K562 (cell line): ENCODE results near the gene ZNF839. TPM values are rescaled to one million over a fixed set of nuclear protein-coding genes. Genes with fewer than 3 reads are reported as not detected.

ENCODE experiments used
- BACH1 ChIP-seq: fragments of 200-800 bp; sonication (Bioruptor generic); IDR thresholded peaks from 2 replicates; pipeline ENCODE4 v1.6.1; 2016; ENCODE audit warnings: missing genetic modification characterization, missing compliant biosample characterization
- C11orf30 ChIP-seq: fragments of 450-650 bp; IDR thresholded peaks from 2 replicates; pipeline ENCODE4 v1.6.1; 2016; ENCODE audit warnings: low read depth, mild to moderate bottlenecking
- CBX1 ChIP-seq: sonication (generic); IDR thresholded peaks from 2 replicates; pipeline ENCODE4 v1.6.1; 2016; ENCODE audit warnings: antibody characterized with exemption, low read depth, mild to moderate bottlenecking
- CREM ChIP-seq: IDR thresholded peaks from 2 replicates; pipeline ENCODE4 v1.6.1; 2014; ENCODE audit warnings: antibody characterized with exemption, low read depth
- KAT7 ChIP-seq: sonication (generic); formaldehyde crosslinking; IDR thresholded peaks from 2 replicates; pipeline ENCODE4 v1.8.0; 2022; ENCODE audit warnings: missing genetic modification reagents, mild to moderate bottlenecking, borderline replicate concordance
- NCOA6 ChIP-seq: fragments of 450-650 bp; IDR thresholded peaks from 2 replicates; pipeline ENCODE4 v1.6.1; 2017; ENCODE audit warnings: mild to moderate bottlenecking
- NFIC ChIP-seq: fragments of 450-650 bp; IDR thresholded peaks from 2 replicates; pipeline ENCODE4 v1.6.1; 2017; ENCODE audit warnings: mild to moderate bottlenecking, inconsistent platforms
- POLR2G ChIP-seq: fragments of 200-400 bp; formaldehyde crosslinking; IDR thresholded peaks from 2 replicates; pipeline ENCODE4 v1.6.1; 2017; ENCODE audit warnings: low read depth, mild to moderate bottlenecking, antibody characterized with exemption, low read length, moderate library complexity
- POLR2H ChIP-seq: IDR thresholded peaks from 2 replicates; pipeline ENCODE4 v1.6.1; 2016; ENCODE audit warnings: missing genetic modification characterization, low read depth, mild to moderate bottlenecking, control low read depth, missing compliant biosample characterization, moderate library complexity
- RCOR1 ChIP-seq, 2 experiments: IDR thresholded peaks; 2 replicates each; pipeline ENCODE4 v1.6.1; 2012; ENCODE audit warnings: low read depth in 2 of 2, low read length in 2 of 2, borderline replicate concordance in 1 of 2, improper control_type of control experiment in 1 of 2
- RFX1 ChIP-seq: fragments of 450-650 bp; IDR thresholded peaks from 2 replicates; pipeline ENCODE4 v1.6.1; 2016; ENCODE audit warnings: mild to moderate bottlenecking, moderate library complexity
- TBL1XR1 ChIP-seq, 2 experiments: IDR thresholded peaks; 2 replicates each; pipeline ENCODE4 v1.6.1; 2012; ENCODE audit warnings: improper control_type of control experiment in 2 of 2, low read length in 2 of 2, mild to moderate bottlenecking in 1 of 2
- TGIF2 ChIP-seq: sonication (generic); formaldehyde crosslinking; IDR thresholded peaks from 2 replicates; pipeline ENCODE4 v1.8.1; 2022; ENCODE audit warnings: mild to moderate bottlenecking, missing genetic modification reagents, moderate library complexity
- ZNF217 ChIP-seq: sonication (generic); formaldehyde crosslinking; IDR thresholded peaks from 2 replicates; pipeline ENCODE4 v1.8.0; 2022; ENCODE audit warnings: mild to moderate bottlenecking, missing genetic modification reagents
- polyA plus RNA-seq, 8 experiments: library from polyadenylated mRNA; depleted of rRNA in 4 of 8; stranded (reverse) in 5 of 8; unstranded in 3 of 8; fragments of >200 nt; fragmentation: Nextera tagmentation in 2 of 8; fragmentation: Illumina TruSeq in 1 of 8; extraction: Ambion mirVana in 2 of 8; extraction: Trizol in 1 of 8; gene quantifications; 2 replicates each; pipeline versions ENCODE4 v1.2.1 to v1.2.3, GENCODE V29; 2011 to 2014; ENCODE audit warnings: inconsistent platforms in 1 of 8, missing spikeins in 1 of 8
- total RNA-seq, 7 experiments: library from RNA; depleted of rRNA in 6 of 7; stranded (reverse); fragments of >200 nt in 6 of 7; fragmentation: Illumina TruSeq in 2 of 7; extraction: Trizol in 2 of 7; gene quantifications; 2 replicates each; pipeline versions ENCODE4 v1.2.1 to v1.2.3, GENCODE V29; 2011 to 2021; ENCODE audit warnings: low replicate concordance in 1 of 7
- TF ChIP-seq, protein P1 (sequence below): fragments of 450-650 bp; IDR thresholded peaks from 2 replicates; pipeline ENCODE4 v1.6.1; 2016
- TF ChIP-seq, protein P2 (sequence below): IDR thresholded peaks from 3 replicates; pipeline ENCODE4 v1.6.1; 2011; ENCODE audit warnings: borderline replicate concordance, mild to moderate bottlenecking, moderate library complexity; ENCODE audit not compliant: insufficient read length; ENCODE audit errors: extremely low read depth
- TF ChIP-seq, protein P3 (sequence below): sonication (generic); formaldehyde crosslinking; IDR thresholded peaks from 2 replicates; pipeline ENCODE4 v1.8.0; 2023; ENCODE audit warnings: missing genetic modification reagents, mild to moderate bottlenecking, borderline replicate concordance
- TF ChIP-seq, protein P4 (sequence below): fragments of 450-650 bp; IDR thresholded peaks from 2 replicates; pipeline ENCODE4 v1.6.1; 2016; ENCODE audit warnings: low read depth, mild to moderate bottlenecking, moderate library complexity

ZNF839 gene
- total and polyA plus RNA-seq, 9 of the 15 experiments (the other 6 are each of a cell fraction or from before 2014, with no cell fraction given), result 0.42 to 8.4 (median 5.7) TPM

DNA sequence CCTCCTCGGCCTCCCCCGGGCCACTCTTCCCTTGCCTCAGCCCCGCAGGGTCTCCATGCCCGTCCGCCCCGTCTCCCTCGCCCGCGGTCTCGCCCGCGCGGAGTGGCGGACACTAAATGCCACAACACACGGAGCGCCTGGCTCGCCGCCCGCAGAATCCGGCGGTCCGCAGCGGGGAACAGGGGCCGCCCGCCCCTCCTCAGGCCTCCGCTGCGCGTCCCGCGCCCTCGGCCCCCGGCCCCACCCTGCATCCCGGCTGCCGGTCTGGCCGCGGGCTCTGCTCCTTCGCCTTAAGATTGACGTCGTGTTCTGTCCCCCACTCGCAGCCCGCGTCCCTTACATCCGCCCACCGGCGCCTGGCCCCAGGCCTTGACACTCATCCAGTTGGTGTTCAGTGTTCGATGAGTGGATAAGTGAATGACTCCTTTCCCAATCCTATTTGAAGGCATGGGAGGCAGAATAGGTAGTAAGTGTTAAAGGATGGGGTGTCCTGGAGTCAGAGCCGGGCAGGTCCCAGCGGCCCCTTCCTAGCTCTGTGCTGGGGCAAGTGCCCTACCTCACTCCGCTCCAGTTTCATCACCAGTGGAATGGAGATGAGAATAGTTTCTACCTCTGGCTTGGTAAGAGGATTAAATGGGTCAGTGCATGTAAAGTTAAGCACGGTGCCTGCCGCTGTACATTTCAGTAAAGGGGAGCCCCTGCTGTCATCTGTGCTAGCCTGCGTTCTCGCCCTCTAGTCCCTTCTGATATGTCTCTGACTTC lies 43.8 kb downstream of the ZNF839 start (continued):
- TF ChIP-seq, protein P1, sequence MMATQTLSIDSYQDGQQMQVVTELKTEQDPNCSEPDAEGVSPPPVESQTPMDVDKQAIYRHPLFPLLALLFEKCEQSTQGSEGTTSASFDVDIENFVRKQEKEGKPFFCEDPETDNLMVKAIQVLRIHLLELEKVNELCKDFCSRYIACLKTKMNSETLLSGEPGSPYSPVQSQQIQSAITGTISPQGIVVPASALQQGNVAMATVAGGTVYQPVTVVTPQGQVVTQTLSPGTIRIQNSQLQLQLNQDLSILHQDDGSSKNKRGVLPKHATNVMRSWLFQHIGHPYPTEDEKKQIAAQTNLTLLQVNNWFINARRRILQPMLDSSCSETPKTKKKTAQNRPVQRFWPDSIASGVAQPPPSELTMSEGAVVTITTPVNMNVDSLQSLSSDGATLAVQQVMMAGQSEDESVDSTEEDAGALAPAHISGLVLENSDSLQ, result 0 out of 2 replicates have a peak, but pooled peaks have one; percentile 4
- TF ChIP-seq RFX1 (no peak), C11orf30 (no peak), CREM (no peak), KAT7 (0 out of 2 replicates have a peak, but pooled peaks have one; percentile 24), TGIF2 (CRISPR knock-in tag) (0 out of 2 replicates have a peak, but pooled peaks have one; percentile 51), BACH1 (tag) (no peak), ZNF217 (CRISPR knock-in tag) (no peak), NFIC (peak; percentile 68), TBL1XR1 (IDR thresholded peaks at IDR 0.05; ENCODE audit: low read length in 2 of 2) (no peak), POLR2H (tag) (no peak), POLR2G (peak; percentile 10), CBX1 (no peak), RCOR1 (IDR thresholded peaks at IDR 0.05; ENCODE audit: borderline replicate concordance in 1 of 2, low read depth in 2 of 2, low read length in 2 of 2) (no peak), NCOA6 (peak; percentile 81)
- TF ChIP-seq, protein P2, sequence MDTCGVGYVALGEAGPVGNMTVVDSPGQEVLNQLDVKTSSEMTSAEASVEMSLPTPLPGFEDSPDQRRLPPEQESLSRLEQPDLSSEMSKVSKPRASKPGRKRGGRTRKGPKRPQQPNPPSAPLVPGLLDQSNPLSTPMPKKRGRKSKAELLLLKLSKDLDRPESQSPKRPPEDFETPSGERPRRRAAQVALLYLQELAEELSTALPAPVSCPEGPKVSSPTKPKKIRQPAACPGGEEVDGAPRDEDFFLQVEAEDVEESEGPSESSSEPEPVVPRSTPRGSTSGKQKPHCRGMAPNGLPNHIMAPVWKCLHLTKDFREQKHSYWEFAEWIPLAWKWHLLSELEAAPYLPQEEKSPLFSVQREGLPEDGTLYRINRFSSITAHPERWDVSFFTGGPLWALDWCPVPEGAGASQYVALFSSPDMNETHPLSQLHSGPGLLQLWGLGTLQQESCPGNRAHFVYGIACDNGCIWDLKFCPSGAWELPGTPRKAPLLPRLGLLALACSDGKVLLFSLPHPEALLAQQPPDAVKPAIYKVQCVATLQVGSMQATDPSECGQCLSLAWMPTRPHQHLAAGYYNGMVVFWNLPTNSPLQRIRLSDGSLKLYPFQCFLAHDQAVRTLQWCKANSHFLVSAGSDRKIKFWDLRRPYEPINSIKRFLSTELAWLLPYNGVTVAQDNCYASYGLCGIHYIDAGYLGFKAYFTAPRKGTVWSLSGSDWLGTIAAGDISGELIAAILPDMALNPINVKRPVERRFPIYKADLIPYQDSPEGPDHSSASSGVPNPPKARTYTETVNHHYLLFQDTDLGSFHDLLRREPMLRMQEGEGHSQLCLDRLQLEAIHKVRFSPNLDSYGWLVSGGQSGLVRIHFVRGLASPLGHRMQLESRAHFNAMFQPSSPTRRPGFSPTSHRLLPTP, result no peak
- TF ChIP-seq, protein P3, sequence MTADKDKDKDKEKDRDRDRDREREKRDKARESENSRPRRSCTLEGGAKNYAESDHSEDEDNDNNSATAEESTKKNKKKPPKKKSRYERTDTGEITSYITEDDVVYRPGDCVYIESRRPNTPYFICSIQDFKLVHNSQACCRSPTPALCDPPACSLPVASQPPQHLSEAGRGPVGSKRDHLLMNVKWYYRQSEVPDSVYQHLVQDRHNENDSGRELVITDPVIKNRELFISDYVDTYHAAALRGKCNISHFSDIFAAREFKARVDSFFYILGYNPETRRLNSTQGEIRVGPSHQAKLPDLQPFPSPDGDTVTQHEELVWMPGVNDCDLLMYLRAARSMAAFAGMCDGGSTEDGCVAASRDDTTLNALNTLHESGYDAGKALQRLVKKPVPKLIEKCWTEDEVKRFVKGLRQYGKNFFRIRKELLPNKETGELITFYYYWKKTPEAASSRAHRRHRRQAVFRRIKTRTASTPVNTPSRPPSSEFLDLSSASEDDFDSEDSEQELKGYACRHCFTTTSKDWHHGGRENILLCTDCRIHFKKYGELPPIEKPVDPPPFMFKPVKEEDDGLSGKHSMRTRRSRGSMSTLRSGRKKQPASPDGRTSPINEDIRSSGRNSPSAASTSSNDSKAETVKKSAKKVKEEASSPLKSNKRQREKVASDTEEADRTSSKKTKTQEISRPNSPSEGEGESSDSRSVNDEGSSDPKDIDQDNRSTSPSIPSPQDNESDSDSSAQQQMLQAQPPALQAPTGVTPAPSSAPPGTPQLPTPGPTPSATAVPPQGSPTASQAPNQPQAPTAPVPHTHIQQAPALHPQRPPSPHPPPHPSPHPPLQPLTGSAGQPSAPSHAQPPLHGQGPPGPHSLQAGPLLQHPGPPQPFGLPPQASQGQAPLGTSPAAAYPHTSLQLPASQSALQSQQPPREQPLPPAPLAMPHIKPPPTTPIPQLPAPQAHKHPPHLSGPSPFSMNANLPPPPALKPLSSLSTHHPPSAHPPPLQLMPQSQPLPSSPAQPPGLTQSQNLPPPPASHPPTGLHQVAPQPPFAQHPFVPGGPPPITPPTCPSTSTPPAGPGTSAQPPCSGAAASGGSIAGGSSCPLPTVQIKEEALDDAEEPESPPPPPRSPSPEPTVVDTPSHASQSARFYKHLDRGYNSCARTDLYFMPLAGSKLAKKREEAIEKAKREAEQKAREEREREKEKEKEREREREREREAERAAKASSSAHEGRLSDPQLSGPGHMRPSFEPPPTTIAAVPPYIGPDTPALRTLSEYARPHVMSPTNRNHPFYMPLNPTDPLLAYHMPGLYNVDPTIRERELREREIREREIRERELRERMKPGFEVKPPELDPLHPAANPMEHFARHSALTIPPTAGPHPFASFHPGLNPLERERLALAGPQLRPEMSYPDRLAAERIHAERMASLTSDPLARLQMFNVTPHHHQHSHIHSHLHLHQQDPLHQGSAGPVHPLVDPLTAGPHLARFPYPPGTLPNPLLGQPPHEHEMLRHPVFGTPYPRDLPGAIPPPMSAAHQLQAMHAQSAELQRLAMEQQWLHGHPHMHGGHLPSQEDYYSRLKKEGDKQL (CRISPR knock-in tag), result no peak
- TF ChIP-seq, protein P4, sequence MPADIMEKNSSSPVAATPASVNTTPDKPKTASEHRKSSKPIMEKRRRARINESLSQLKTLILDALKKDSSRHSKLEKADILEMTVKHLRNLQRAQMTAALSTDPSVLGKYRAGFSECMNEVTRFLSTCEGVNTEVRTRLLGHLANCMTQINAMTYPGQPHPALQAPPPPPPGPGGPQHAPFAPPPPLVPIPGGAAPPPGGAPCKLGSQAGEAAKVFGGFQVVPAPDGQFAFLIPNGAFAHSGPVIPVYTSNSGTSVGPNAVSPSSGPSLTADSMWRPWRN, result no peak; the same call in 1 of the 2 replicates
